Mesenchymal stem cell (in vitro differentiated cells and primary cell): Measurements from ENCODE around the gene OR52D1.

Experiments
- DNase-seq: peaks from one replicate; pipeline ENCODE4 v3.0.0-alpha.2; 2013
- H2AFZ ChIP-seq: one replicate; pipeline ENCODE4 v1.6.1; 2013; ENCODE audit warnings: low read depth, mild to moderate bottlenecking, control low read depth, inconsistent platforms, low read length, moderate library complexity
- H2AK5ac ChIP-seq: 2 replicates; pipeline ENCODE4 v1.6.1; 2013; ENCODE audit warnings: low read length, moderate library complexity, mild to moderate bottlenecking, inconsistent platforms; ENCODE audit not compliant: severe bottlenecking
- H2BK120ac ChIP-seq: one replicate; pipeline ENCODE4 v1.6.1; 2013; ENCODE audit warnings: low read depth, mild to moderate bottlenecking, inconsistent platforms, low read length, moderate library complexity
- H2BK12ac ChIP-seq, 2 experiments: one replicate each; pipeline ENCODE4 v1.6.1; 2013; ENCODE audit warnings: inconsistent platforms in 2 of 2, low read length in 2 of 2, mild to moderate bottlenecking in 2 of 2, moderate library complexity in 2 of 2, control low read depth in 1 of 2
- H2BK15ac ChIP-seq: one replicate; pipeline ENCODE4 v1.6.1; 2013; ENCODE audit warnings: mild to moderate bottlenecking, low read depth, inconsistent platforms; ENCODE audit not compliant: poor library complexity, severe bottlenecking
- H2BK5ac ChIP-seq: 2 replicates; pipeline ENCODE4 v1.6.1; 2013; ENCODE audit warnings: low read depth, mild to moderate bottlenecking, low read length, control low read depth, inconsistent platforms; ENCODE audit not compliant: poor library complexity, severe bottlenecking
- H3K14ac ChIP-seq, 2 experiments: one replicate each; pipeline ENCODE4 v1.6.1; 2013; ENCODE audit warnings: inconsistent platforms in 2 of 2, low read length in 2 of 2, control low read depth in 1 of 2, mild to moderate bottlenecking in 1 of 2, moderate library complexity in 1 of 2
- H3K18ac ChIP-seq, 2 experiments: one replicate each; pipeline ENCODE4 v1.6.1; 2013; ENCODE audit warnings: inconsistent platforms in 2 of 2, low read length in 2 of 2, control low read depth in 1 of 2, low read depth in 1 of 2, mild to moderate bottlenecking in 1 of 2
- H3K23ac ChIP-seq, 2 experiments: one replicate each; pipeline ENCODE4 v1.6.1; 2013; ENCODE audit warnings: inconsistent platforms in 2 of 2, low read length in 2 of 2, mild to moderate bottlenecking in 2 of 2, moderate library complexity in 2 of 2, control low read depth in 1 of 2
- H3K27ac ChIP-seq: 2 replicates; pipeline ENCODE4 v1.5.1; 2013; ENCODE audit warnings: mild to moderate bottlenecking, moderate library complexity, low read length, control low read depth, inconsistent platforms; ENCODE audit not compliant: poor library complexity, severe bottlenecking
- H3K27me3 ChIP-seq, 2 experiments: 2 replicates each; pipeline versions ENCODE4 v1.6.1 to v1.7.0; 2013; ENCODE audit warnings: low read length in 2 of 2, mild to moderate bottlenecking in 2 of 2, moderate library complexity in 2 of 2, control low read depth in 1 of 2, inconsistent platforms in 1 of 2; ENCODE audit not compliant: control insufficient read depth in 1 of 2, insufficient read depth in 1 of 2
- H3K36me3 ChIP-seq, 2 experiments: 2 replicates each; pipeline versions ENCODE4 v1.6.1 to v1.7.0; 2013; ENCODE audit warnings: low read length in 2 of 2, control low read depth in 1 of 2, inconsistent platforms in 1 of 2, low read depth in 1 of 2, mild to moderate bottlenecking in 1 of 2; ENCODE audit not compliant: insufficient read depth in 2 of 2, control insufficient read depth in 1 of 2
- H3K4ac ChIP-seq, 2 experiments: one replicate each; pipeline ENCODE4 v1.6.1; 2013; ENCODE audit warnings: inconsistent platforms in 2 of 2, low read length in 2 of 2, mild to moderate bottlenecking in 2 of 2, moderate library complexity in 2 of 2, control low read depth in 1 of 2, low read depth in 1 of 2
- H3K4me1 ChIP-seq: 2 replicates; pipeline ENCODE4 v1.6.1; 2013; ENCODE audit warnings: low read depth, low read length, control low read depth; ENCODE audit not compliant: control insufficient read depth, insufficient read depth
- H3K4me2 ChIP-seq: 2 replicates; pipeline ENCODE4 v1.6.1; 2013; ENCODE audit warnings: low read length, mild to moderate bottlenecking, inconsistent platforms; ENCODE audit not compliant: poor library complexity, severe bottlenecking
- H3K4me3 ChIP-seq, 2 experiments: 2 replicates each; pipeline versions ENCODE4 v1.5.1 to v1.7.0; 2013; ENCODE audit warnings: low read length in 2 of 2, mild to moderate bottlenecking in 2 of 2, control low read depth in 1 of 2, low read depth in 1 of 2; ENCODE audit not compliant: insufficient read depth in 1 of 2
- H3K79me1 ChIP-seq: replicated peaks from 2 replicates; pipeline ENCODE4 v1.6.1; 2013; ENCODE audit warnings: mild to moderate bottlenecking, control low read depth, low read length, inconsistent platforms; ENCODE audit not compliant: poor library complexity, severe bottlenecking
- H3K9ac ChIP-seq: 2 replicates; pipeline ENCODE4 v1.7.0; 2013; ENCODE audit warnings: mild to moderate bottlenecking, low read length, moderate library complexity
- H3K9me3 ChIP-seq: 2 replicates; pipeline ENCODE4 v1.7.0; 2013; ENCODE audit warnings: mild to moderate bottlenecking, low read length; ENCODE audit not compliant: control insufficient read depth
- H4K8ac ChIP-seq: one replicate; pipeline ENCODE4 v1.6.1; 2013; ENCODE audit warnings: inconsistent platforms, mild to moderate bottlenecking, low read length, moderate library complexity
- H4K91ac ChIP-seq: one replicate; pipeline ENCODE4 v1.6.1; 2013; ENCODE audit warnings: mild to moderate bottlenecking, low read length, inconsistent platforms
- WGBS: methylation state at CpG from one replicate; pipeline ENCODE4 v1.1.7; 2013; ENCODE audit warnings: mixed read lengths; 5-methylcytosine and 5-hydroxymethylcytosine counted together

The OR52D1 gene

GRCh38 chr11:5509803-5510202 lies 21.3 kb downstream of the OR52D1 start, which contains the start of gene UBQLN3:
UBQLN3 (minus strand) TSS chr11:5509957; CDS start chr11:5509558, 399 bp downstream.
- Histone ChIP-seq H3K79me1 (no peaks in the 10 kb centered on the region), H3K18ac (no peak within 1 kb of the TSS), H4K91ac (no peak within 1 kb of the TSS), H3K4me1 (no peaks in the 10 kb centered on the region), H3K14ac (no peak within 1 kb of the TSS), H3K36me3 (no peaks in the 10 kb centered on the region), H2BK15ac (no peak within 1 kb of the TSS), H3K9me3 (no peaks in the 10 kb centered on the region), H3K9ac (no peak within 1 kb of the TSS), H3K27ac (no peak within 1 kb of the TSS), H3K4me3 (no peak within 1 kb of the TSS), H2BK5ac (no peak within 1 kb of the TSS), H2AFZ (no peak within 1 kb of the TSS), H3K27me3 (peaks cover 2% of the 10 kb centered on the region in 2 experiments), H2AK5ac (no peak within 1 kb of the TSS), H4K8ac (no peak within 1 kb of the TSS), H3K4ac (no peak within 1 kb of the TSS), H2BK120ac (no peak within 1 kb of the TSS), H3K23ac (no peak within 1 kb of the TSS), H3K4me2 (no peak within 1 kb of the TSS), H2BK12ac (no peak within 1 kb of the TSS)
- no peak for DNase-seq
- WGBS: 75% methylated on average over 3 of the region's 4 CpGs

GRCh38 chr11:5514841-5515240 lies 26.4 kb downstream of the OR52D1 start:
- H3K79me1 ChIP-seq: no peaks in the 10 kb centered on the region
- H3K4ac ChIP-seq: no peak overlapping the region

GRCh38 chr11:5516599-5516998 lies 28.1 kb downstream of the OR52D1 start, which contains the start of gene UBQLNL:
UBQLNL (minus strand) TSS chr11:5516699; CDS start chr11:5516441, 258 bp downstream.
- Histone ChIP-seq H2BK5ac (no peak within 1 kb of the TSS), H3K79me1 (no peaks in the 10 kb centered on the region), H3K4me3 (no peak within 1 kb of the TSS), H3K4me2 (no peak within 1 kb of the TSS), H3K4me1 (no peaks in the 10 kb centered on the region), H3K27ac (no peak within 1 kb of the TSS), H4K91ac (no peak within 1 kb of the TSS), H2BK15ac (no peak within 1 kb of the TSS), H3K4ac (no peak within 1 kb of the TSS), H4K8ac (no peak within 1 kb of the TSS), H2BK12ac (no peak within 1 kb of the TSS), H3K9me3 (no peaks in the 10 kb centered on the region), H2AFZ (no peak within 1 kb of the TSS), H3K36me3 (no peaks in the 10 kb centered on the region), H2BK120ac (no peak within 1 kb of the TSS), H2AK5ac (no peak within 1 kb of the TSS), H3K18ac (no peak within 1 kb of the TSS), H3K27me3 (peaks cover 0 to 5% of the 10 kb centered on the region in 2 experiments), H3K23ac (no peak within 1 kb of the TSS), H3K14ac (no peak within 1 kb of the TSS), H3K9ac (no peak within 1 kb of the TSS)
- 67% methylated on average over 1 of the region's 2 CpGs for WGBS
- DNase-seq: no peak

More at GRCh38 chr11:5514841-5515240, 26.4 kb downstream of the OR52D1 start:
- H2BK5ac ChIP-seq: no peak overlapping the region
- no peak for DNase-seq
- no peaks in the 10 kb centered on the region for H3K4me1 ChIP-seq
- no peak overlapping the region for H3K14ac ChIP-seq
- H2BK12ac ChIP-seq: no peak overlapping the region
- no peak overlapping the region for H3K27ac ChIP-seq
- H2BK120ac ChIP-seq: no peak overlapping the region
- no peak overlapping the region for H3K4me3 ChIP-seq
- no peak overlapping the region for H3K9ac ChIP-seq
- H3K9me3 ChIP-seq: no peaks in the 10 kb centered on the region
- H4K91ac ChIP-seq: no peak overlapping the region
- H3K36me3 ChIP-seq: no peaks in the 10 kb centered on the region
- no peak overlapping the region for H3K4me2 ChIP-seq
- no peak overlapping the region for H2AFZ ChIP-seq
- peaks cover 0 to 5% of the 10 kb centered on the region in 2 experiments for H3K27me3 ChIP-seq
- no peak overlapping the region for H4K8ac ChIP-seq
- no peak overlapping the region for H2AK5ac ChIP-seq
- H2BK15ac ChIP-seq: no peak overlapping the region
- no peak overlapping the region for H3K18ac ChIP-seq
- H3K23ac ChIP-seq: no peak overlapping the region

- Histone ChIP-seq H2BK15ac (no peak overlapping the region), H2AK5ac (no peak overlapping the region), H3K4me2 (no peak overlapping the region), H4K91ac (no peak overlapping the region), H3K27me3 (peaks cover 0 to 16% of the 10 kb centered on the region in 2 experiments), H3K4me1 (no peaks in the 10 kb centered on the region), H4K8ac (no peak overlapping the region), H2BK120ac (no peak overlapping the region), H2BK5ac (no peak overlapping the region), H2BK12ac (no peak overlapping the region), H3K14ac (no peak overlapping the region), H3K27ac (no peak overlapping the region), H3K36me3 (no peaks in the 10 kb centered on the region), H3K9me3 (no peaks in the 10 kb centered on the region), H3K79me1 (no peaks in the 10 kb centered on the region), H3K18ac (no peak overlapping the region), H2AFZ (no peak overlapping the region), H3K4me3 (no peak overlapping the region), H3K4ac (no peak overlapping the region), H3K9ac (no peak overlapping the region), H3K23ac (no peak overlapping the region)
- DNase-seq: no peak
- 90% methylated on average over 4 of the region's 4 CpGs for WGBS
These were observed 33.1 kb downstream of the OR52D1 start for GRCh38 chr11:5521540-5521939.
